H9 (cell line): ENCODE measurements around the gene SSUH2. TPM values are rescaled to one million over a fixed set of nuclear protein-coding genes. Genes with fewer than 3 reads are reported as not detected.

Experiments
- DNase-seq: peaks from one replicate; pipeline ENCODE4 v3.0.0-alpha.2; 2017
- H2AFZ ChIP-seq: one replicate; pipeline ENCODE4 v1.6.1; 2013; ENCODE audit warnings: mild to moderate bottlenecking, low read length, control low read depth, moderate library complexity
- H2AK5ac ChIP-seq: 2 replicates; pipeline ENCODE4 v1.6.1; 2013; ENCODE audit warnings: low read length, control low read depth, mixed read lengths; ENCODE audit not compliant: insufficient read length
- H2BK120ac ChIP-seq: one replicate; pipeline ENCODE4 v1.6.1; 2013; ENCODE audit warnings: low read depth, mild to moderate bottlenecking, low read length, control low read depth, inconsistent platforms; ENCODE audit not compliant: poor library complexity, severe bottlenecking
- H2BK12ac ChIP-seq: 2 replicates; pipeline ENCODE4 v1.6.1; 2013; ENCODE audit warnings: low read length, control low read depth, mixed read lengths, low read depth; ENCODE audit not compliant: insufficient read length
- H2BK15ac ChIP-seq: 2 replicates; pipeline ENCODE4 v1.6.1; 2013; ENCODE audit warnings: low read depth, low read length, control low read depth
- H2BK20ac ChIP-seq: one replicate; pipeline ENCODE4 v1.6.1; 2013; ENCODE audit warnings: low read depth, mild to moderate bottlenecking, low read length, control low read depth, inconsistent platforms; ENCODE audit not compliant: poor library complexity, severe bottlenecking
- H2BK5ac ChIP-seq: 2 replicates; pipeline ENCODE4 v1.6.1; 2013; ENCODE audit warnings: low read length, control low read depth, mixed read lengths; ENCODE audit not compliant: insufficient read length
- H3K14ac ChIP-seq: 2 replicates; pipeline ENCODE4 v1.6.1; 2013; ENCODE audit warnings: low read length, control low read depth; ENCODE audit not compliant: insufficient read depth
- H3K18ac ChIP-seq: 2 replicates; pipeline ENCODE4 v1.6.1; 2013; ENCODE audit warnings: low read depth, mild to moderate bottlenecking, mixed read lengths, low read length, control low read depth; ENCODE audit not compliant: insufficient read length
- H3K23ac ChIP-seq: 2 replicates; pipeline ENCODE4 v1.6.1; 2013; ENCODE audit warnings: low read length, control low read depth, mixed read lengths, low read depth; ENCODE audit not compliant: insufficient read length
- H3K23me2 ChIP-seq: 2 replicates; pipeline ENCODE4 v1.6.1; 2013; ENCODE audit warnings: low read depth, mild to moderate bottlenecking, mixed read lengths, low read length, control low read depth; ENCODE audit not compliant: insufficient read length, poor library complexity, severe bottlenecking
- H3K27ac ChIP-seq: 2 replicates; pipeline ENCODE4 v1.5.1; 2013; ENCODE audit warnings: low read length, control low read depth, mixed read lengths, low read depth; ENCODE audit not compliant: insufficient read length
- H3K27me3 ChIP-seq: 2 replicates; pipeline ENCODE4 v1.6.1; 2013; ENCODE audit warnings: low read length, control low read depth, inconsistent platforms; ENCODE audit not compliant: insufficient read depth
- H3K4ac ChIP-seq: 2 replicates; pipeline ENCODE4 v1.6.1; 2013; ENCODE audit warnings: low read depth, mild to moderate bottlenecking, control low read depth, inconsistent platforms, low read length, moderate library complexity
- H3K4me1 ChIP-seq: 2 replicates; pipeline ENCODE4 v1.6.1; 2013; ENCODE audit warnings: low read length, control low read depth, inconsistent platforms; ENCODE audit not compliant: insufficient read depth
- H3K4me2 ChIP-seq: 2 replicates; pipeline ENCODE4 v1.6.1; 2013; ENCODE audit warnings: low read length, control low read depth, mixed read lengths; ENCODE audit not compliant: insufficient read length, insufficient read depth
- H3K56ac ChIP-seq: 2 replicates; pipeline ENCODE4 v1.6.1; 2013; ENCODE audit warnings: low read depth, mild to moderate bottlenecking, mixed read lengths, low read length, control low read depth; ENCODE audit not compliant: insufficient read length
- H3K79me1 ChIP-seq: 2 replicates; pipeline ENCODE4 v1.6.1; 2013; ENCODE audit warnings: low read depth, mild to moderate bottlenecking, moderate library complexity, low read length, control low read depth, inconsistent platforms; ENCODE audit not compliant: insufficient read depth, poor library complexity, severe bottlenecking
- H3K79me2 ChIP-seq: 2 replicates; pipeline ENCODE4 v1.6.1; 2013; ENCODE audit warnings: low read length, control low read depth, inconsistent platforms; ENCODE audit not compliant: insufficient read depth
- H3K9ac ChIP-seq: 2 replicates; pipeline ENCODE4 v1.6.1; 2013; ENCODE audit warnings: low read length, control low read depth, mixed read lengths; ENCODE audit not compliant: insufficient read length; ENCODE audit errors: extremely low read depth
- H3K9me3 ChIP-seq: one replicate; pipeline ENCODE4 v1.6.1; 2013; ENCODE audit warnings: low read depth, low read length, inconsistent platforms; ENCODE audit not compliant: control insufficient read depth
- H3T11ph ChIP-seq: one replicate; pipeline ENCODE4 v1.6.1; 2013; ENCODE audit warnings: mild to moderate bottlenecking, low read length, control low read depth, inconsistent platforms
- H4K20me1 ChIP-seq: one replicate; pipeline ENCODE4 v1.6.1; 2013; ENCODE audit not compliant: control insufficient read depth, insufficient read length, insufficient read depth
- H4K5ac ChIP-seq: 2 replicates; pipeline ENCODE4 v1.6.1; 2013; ENCODE audit warnings: low read depth, mild to moderate bottlenecking, mixed read lengths, low read length, control low read depth; ENCODE audit not compliant: insufficient read length
- H4K8ac ChIP-seq: replicated peaks from 2 replicates; pipeline ENCODE4 v1.6.1; 2013; ENCODE audit warnings: low read length, control low read depth, mixed read lengths, low read depth; ENCODE audit not compliant: insufficient read length
- H4K91ac ChIP-seq: 2 replicates; pipeline ENCODE4 v1.6.1; 2013; ENCODE audit warnings: low read depth, mild to moderate bottlenecking, moderate library complexity, mixed read lengths, low read length, control low read depth; ENCODE audit not compliant: insufficient read length
- H3K27ac Mint-ChIP-seq, 3 experiments: 2 replicates in 2 of 3; 3 replicates in 1 of 3; pipeline ENCODE4 v1.8.0; 2020 to 2021; ENCODE audit warnings: mixed read lengths in 3 of 3, mild to moderate bottlenecking in 1 of 3, moderate library complexity in 1 of 3
- H3K27me3 Mint-ChIP-seq: 2 replicates; pipeline ENCODE4 v1.8.0; 2021; ENCODE audit warnings: low read depth, mild to moderate bottlenecking, moderate library complexity, mixed read lengths
- H3K36me3 Mint-ChIP-seq, 3 experiments: 2 replicates in 2 of 3; 3 replicates in 1 of 3; pipeline ENCODE4 v1.8.0; 2020 to 2021; ENCODE audit warnings: low read depth in 3 of 3, mixed read lengths in 3 of 3; ENCODE audit not compliant: insufficient read depth in 1 of 3
- H3K4me1 Mint-ChIP-seq, 2 experiments: 2 replicates each; pipeline ENCODE4 v1.8.0; 2020; ENCODE audit warnings: mixed read lengths in 2 of 2
- H3K4me3 Mint-ChIP-seq, 2 experiments: 2 replicates in 1 of 2; 3 replicates in 1 of 2; pipeline ENCODE4 v1.8.0; 2020 to 2021; ENCODE audit warnings: mild to moderate bottlenecking in 2 of 2, mixed read lengths in 2 of 2, moderate library complexity in 1 of 2
- H3K9me3 Mint-ChIP-seq, 2 experiments: 2 replicates in 1 of 2; 3 replicates in 1 of 2; pipeline ENCODE4 v1.8.0; 2020; ENCODE audit warnings: mild to moderate bottlenecking in 2 of 2, mixed read lengths in 2 of 2, moderate library complexity in 1 of 2
- WGBS: extraction: QIAGEN DNeasy Blood & Tissue Kit; methylation state at CpG from one replicate; pipeline ENCODE4 v1.1.7; 2013; ENCODE audit warnings: missing lambda C conversion rate, low lambda C conversion rate, mixed read lengths; ENCODE audit not compliant: insufficient read length; ENCODE audit errors: extremely low coverage; 5-methylcytosine and 5-hydroxymethylcytosine counted together
- total RNA-seq: library from RNA; stranded (reverse); gene quantifications from 2 replicates; pipeline ENCODE4 v1.2.1, GENCODE V29; 2021
- TF ChIP-seq, protein P1 (sequence below): fragments of 200-600 bp; sonication (generic); conservative IDR thresholded peaks from 3 replicates; pipeline ENCODE4 v1.8.0; 2021; ENCODE audit warnings: antibody characterized with exemption, mild to moderate bottlenecking

Gene SSUH2
- total RNA-seq, 1 experiment from 2014 or later: 0.61 TPM

DNA sequence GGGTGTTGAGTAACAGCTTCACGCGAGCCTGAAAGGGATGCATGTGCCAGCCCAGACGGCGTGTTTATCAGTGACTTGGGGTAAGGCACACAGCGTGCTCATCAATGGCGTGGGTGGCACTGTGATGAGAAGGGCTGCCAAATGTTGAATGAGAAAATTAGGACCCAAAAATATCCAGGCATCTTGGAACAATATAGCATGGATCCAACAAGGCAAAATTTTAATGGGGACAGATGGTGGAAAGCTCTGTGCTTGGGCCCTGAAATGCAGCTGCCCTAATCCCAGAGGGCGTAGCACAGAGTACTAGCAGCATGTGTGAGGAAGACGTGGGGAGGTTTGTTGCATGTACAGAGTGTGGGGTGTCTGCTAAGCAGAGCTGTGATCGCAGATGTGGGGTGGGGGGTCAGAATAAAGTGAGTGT lies 48.9 kb downstream of the SSUH2 start:
- Histone ChIP-seq H4K20me1 (no peaks in the 10 kb centered on the region), H2BK12ac (no peak overlapping the region), H4K8ac (no peak overlapping the region), H2AFZ (no peak overlapping the region), H3K23me2 (no peaks in the 10 kb centered on the region), H2BK120ac (no peak overlapping the region), H3K14ac (no peak overlapping the region), H2BK20ac (no peak overlapping the region), H3K18ac (no peak overlapping the region), H2BK5ac (no peak overlapping the region), H4K5ac (no peak overlapping the region), H4K91ac (no peak overlapping the region), H3K56ac (no peak overlapping the region), H3K27ac (no peak overlapping the region), H3K23ac (no peak overlapping the region), H2AK5ac (no peak overlapping the region), H3K4me2 (no peak overlapping the region), H2BK15ac (no peak overlapping the region), H3K4me1 (no peaks in the 10 kb centered on the region), H3K4ac (no peak overlapping the region), H3K79me1 (no peaks in the 10 kb centered on the region), H3K27me3 (no peaks in the 10 kb centered on the region), H3K9me3 (no peaks in the 10 kb centered on the region), H3K79me2 (no peaks in the 10 kb centered on the region), H3K9ac (no peak overlapping the region), H3T11ph (no peak overlapping the region)
- TF ChIP-seq, protein P1, sequence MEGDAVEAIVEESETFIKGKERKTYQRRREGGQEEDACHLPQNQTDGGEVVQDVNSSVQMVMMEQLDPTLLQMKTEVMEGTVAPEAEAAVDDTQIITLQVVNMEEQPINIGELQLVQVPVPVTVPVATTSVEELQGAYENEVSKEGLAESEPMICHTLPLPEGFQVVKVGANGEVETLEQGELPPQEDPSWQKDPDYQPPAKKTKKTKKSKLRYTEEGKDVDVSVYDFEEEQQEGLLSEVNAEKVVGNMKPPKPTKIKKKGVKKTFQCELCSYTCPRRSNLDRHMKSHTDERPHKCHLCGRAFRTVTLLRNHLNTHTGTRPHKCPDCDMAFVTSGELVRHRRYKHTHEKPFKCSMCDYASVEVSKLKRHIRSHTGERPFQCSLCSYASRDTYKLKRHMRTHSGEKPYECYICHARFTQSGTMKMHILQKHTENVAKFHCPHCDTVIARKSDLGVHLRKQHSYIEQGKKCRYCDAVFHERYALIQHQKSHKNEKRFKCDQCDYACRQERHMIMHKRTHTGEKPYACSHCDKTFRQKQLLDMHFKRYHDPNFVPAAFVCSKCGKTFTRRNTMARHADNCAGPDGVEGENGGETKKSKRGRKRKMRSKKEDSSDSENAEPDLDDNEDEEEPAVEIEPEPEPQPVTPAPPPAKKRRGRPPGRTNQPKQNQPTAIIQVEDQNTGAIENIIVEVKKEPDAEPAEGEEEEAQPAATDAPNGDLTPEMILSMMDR: no peak
- Mint-ChIP-seq H3K4me3 (no peak overlapping the region), H3K36me3 (no peaks in the 10 kb centered on the region), H3K27me3 (no peaks in the 10 kb centered on the region; the same call in 1 of the 2 replicates), H3K4me1 (peaks cover 8 to 13% of the 10 kb centered on the region in 2 experiments; a peak in 3 of 4 replicates), H3K27ac (no peak overlapping the region), H3K9me3 (no peaks in the 10 kb centered on the region)
- no peak for DNase-seq
- no CpG with 5 or more reads among the region's 9 CpGs for WGBS
